GM10266 (cell line): ENCODE results near the gene SEMA3A.

Experiments used
- DNase-seq: peaks from one replicate; pipeline ENCODE4 v3.0.0; 2012; ENCODE audit errors: extremely low spot score
- CTCF ChIP-seq: IDR thresholded peaks from 2 replicates; pipeline ENCODE4 v1.5.1; 2012; ENCODE audit warnings: mild to moderate bottlenecking, low read depth; ENCODE audit not compliant: control insufficient read depth, insufficient read depth; ENCODE audit errors: missing control alignments

SEMA3A gene

GRCh38 chr7:84125654-84126053 is 68.9 kb downstream of the SEMA3A start:
- TF ChIP-seq CTCF = no peak
- no peak for DNase-seq

- DNase-seq = no peak
- TF ChIP-seq CTCF = no peak
Measured at GRCh38 chr7:84123965-84124547, 70.5 kb downstream of the SEMA3A start.

- TF ChIP-seq CTCF = no peak
- no peak for DNase-seq
Measured at GRCh38 chr7:84122582-84123360, 71.8 kb downstream of the SEMA3A start.

DNA sequence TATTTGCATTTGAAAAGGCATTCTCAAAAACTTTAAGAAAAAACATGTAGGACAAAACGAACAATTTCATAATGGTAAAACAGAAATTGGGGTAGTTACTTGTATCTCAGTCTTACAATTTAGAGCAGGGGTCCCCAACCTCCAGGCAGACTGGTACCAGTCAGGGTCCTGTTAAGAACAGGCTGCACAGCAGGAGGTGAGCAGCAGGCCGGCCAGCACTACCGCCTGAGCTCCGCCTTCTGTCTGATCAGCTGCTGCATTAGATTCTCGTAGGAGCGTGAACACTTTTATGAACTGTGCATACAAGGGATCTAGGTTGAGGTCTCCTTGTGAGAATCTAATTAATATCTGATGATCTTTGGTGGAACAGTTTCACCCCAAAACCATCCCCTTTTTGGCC is 77.3 kb downstream of the SEMA3A start:
- DNase-seq = no peak
- TF ChIP-seq CTCF = no peak

DNA sequence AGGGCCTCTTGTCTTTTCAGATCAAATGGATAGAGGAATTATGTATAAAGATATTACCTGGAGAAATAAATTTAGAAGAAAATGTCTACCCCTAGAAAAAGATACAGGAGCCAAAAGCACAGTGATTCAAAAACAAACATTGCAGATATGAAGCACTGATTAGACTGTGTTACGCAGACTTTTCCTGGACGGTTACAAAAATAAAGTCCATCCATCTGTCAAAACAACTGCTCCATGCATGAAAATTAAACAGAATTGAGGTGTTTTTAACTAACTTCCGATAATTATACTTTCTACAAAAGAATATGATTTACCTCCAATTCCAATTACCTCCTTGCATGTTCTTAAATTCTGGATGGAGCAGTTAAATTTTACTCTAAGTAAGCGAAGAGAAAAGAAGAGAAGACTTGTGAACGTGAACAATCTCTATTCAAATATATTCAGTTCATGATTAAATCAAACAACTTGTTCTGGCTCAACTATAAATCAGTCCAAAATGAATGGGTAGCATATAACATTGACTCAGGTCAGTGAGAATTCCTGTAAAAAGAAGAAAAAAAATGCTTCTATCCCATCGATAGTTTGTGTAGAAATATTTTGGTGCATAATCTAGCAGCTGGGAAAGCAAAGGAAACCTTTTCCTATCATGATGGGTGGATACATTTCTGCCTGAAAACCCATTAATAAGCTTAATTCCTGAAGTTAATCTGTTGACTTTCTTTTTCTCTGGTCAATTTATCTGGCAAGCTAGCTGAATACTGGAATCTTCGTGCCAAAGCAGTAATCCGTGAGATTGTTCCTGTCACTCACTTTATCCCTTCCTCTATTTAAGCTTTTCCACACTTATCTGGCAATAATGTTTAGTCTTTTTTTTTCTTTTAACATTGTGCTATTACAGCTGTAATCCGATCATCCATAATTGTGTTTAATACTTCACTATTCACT is 80.4 kb downstream of the SEMA3A start:
- DNase-seq = no peak
- TF ChIP-seq CTCF = no peak

DNA sequence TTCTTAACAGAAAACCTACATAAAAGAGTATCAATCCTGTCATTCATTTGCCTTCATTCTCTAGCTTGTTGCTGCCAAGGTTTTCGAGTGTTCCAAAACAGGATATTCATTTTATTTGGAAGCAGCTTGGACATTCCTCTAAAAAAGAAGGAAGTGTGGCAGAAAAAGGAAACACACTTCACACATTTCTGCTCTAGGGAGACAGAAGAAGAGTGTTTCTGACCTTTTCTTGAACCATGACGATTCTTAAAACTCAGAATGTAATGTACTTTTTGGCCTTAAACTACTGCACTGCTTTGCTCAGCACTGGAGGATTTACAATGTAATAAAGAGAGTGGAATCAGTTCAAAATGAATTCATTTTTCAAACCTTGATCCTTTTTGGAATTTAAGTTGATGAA is 81.3 kb downstream of the SEMA3A start:
- TF ChIP-seq CTCF = no peak

More for the DNA sequence above, 81.3 kb downstream of the SEMA3A start:
- no peak for DNase-seq
